Measurements from ENCODE around the gene TMEM253.

TMEM253 gene

DNA sequence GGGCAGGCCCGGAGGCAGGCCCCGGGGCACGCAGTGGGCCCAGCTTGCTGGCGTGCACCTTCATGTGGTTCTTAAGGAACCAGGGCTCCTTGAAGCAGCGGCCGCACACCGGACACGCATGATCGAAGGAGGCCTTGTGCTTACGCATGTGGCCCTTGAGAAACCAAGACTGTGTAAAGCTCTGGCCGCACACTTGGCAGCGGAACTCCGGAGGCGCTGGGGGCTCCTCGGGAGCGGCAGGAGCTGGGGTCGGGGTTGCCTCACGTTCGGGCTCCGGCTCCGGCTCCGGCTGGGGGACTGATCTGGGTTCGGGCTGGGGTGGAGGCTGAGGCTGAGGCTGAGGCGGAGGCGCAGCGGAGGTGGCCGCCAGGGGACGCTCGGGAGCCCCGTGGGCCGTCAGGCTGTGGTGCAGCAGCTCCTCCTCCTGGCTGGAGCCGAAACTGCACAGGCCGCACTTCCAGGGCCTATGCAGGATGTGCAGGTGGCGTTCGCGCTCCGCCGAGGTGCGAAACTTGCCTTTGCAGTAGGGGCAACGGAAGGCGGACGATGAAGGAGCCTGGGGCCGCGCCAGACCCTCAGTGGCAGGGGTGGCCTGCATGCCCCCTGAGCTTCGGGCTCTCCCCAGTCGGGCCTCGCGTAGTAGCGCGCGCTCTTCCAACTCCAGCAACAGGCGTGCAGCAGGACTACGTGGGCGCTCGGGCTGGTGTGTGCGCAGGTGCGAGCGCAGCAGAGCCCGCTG lies 8.4 kb upstream of the TMEM253 start:
- Histone ChIP-seq H3K36me3 (ENCODE audit: control insufficient read depth, insufficient read depth, low read length) (peaks cover 45% of the 10 kb centered on the region), H3K4me1 (ENCODE audit: control insufficient read depth, insufficient read depth, low read length) (peaks cover 39% of the 10 kb centered on the region), H3K9me3 (ENCODE audit: control insufficient read depth, insufficient read depth, low read depth, low read length) (no peaks in the 10 kb centered on the region), H3K9ac (ENCODE audit: low read length) (no peak overlapping the region), H3K4me3 (ENCODE audit: low read depth, low read length) (0 out of 2 replicates have a peak overlapping the region, but pooled peaks have one; percentile 7), H3K27me3 (ENCODE audit: control insufficient read depth, insufficient read depth, low read length) (no peaks in the 10 kb centered on the region), H3K27ac (ENCODE audit: low read depth, low read length) (no peak overlapping the region)

- Histone ChIP-seq H3K27me3 (ENCODE audit: control insufficient read depth, insufficient read depth, low read length) (no peaks in the 10 kb centered on the region), H3K27ac (ENCODE audit: low read depth, low read length) (no peak overlapping the region), H3K9me3 (ENCODE audit: control insufficient read depth, insufficient read depth, low read depth, low read length) (no peaks in the 10 kb centered on the region), H3K36me3 (ENCODE audit: control insufficient read depth, insufficient read depth, low read length) (peaks cover 44% of the 10 kb centered on the region), H3K4me3 (ENCODE audit: low read depth, low read length) (peak overlapping the region; percentile 48; the same call in 1 of the 2 replicates), H3K4me1 (ENCODE audit: control insufficient read depth, insufficient read depth, low read length) (peaks cover 39% of the 10 kb centered on the region), H3K9ac (ENCODE audit: low read length) (no peak overlapping the region)
Observed at GRCh38 chr14:21093018-21093417, 7.8 kb upstream of the TMEM253 start.

- Histone ChIP-seq H3K4me1 (ENCODE audit: control insufficient read depth, insufficient read depth, low read length) (peaks cover 41% of the 10 kb centered on the region), H3K27ac (ENCODE audit: low read depth, low read length) (no peak overlapping the region), H3K9me3 (ENCODE audit: control insufficient read depth, insufficient read depth, low read depth, low read length) (no peaks in the 10 kb centered on the region), H3K4me3 (ENCODE audit: low read depth, low read length) (peak overlapping the region; percentile 48), H3K36me3 (ENCODE audit: control insufficient read depth, insufficient read depth, low read length) (peaks cover 36% of the 10 kb centered on the region), H3K27me3 (ENCODE audit: control insufficient read depth, insufficient read depth, low read length) (no peaks in the 10 kb centered on the region), H3K9ac (ENCODE audit: low read length) (no peak overlapping the region)
Observed at GRCh38 chr14:21093769-21094681, 6.8 kb upstream of the TMEM253 start.

DNA sequence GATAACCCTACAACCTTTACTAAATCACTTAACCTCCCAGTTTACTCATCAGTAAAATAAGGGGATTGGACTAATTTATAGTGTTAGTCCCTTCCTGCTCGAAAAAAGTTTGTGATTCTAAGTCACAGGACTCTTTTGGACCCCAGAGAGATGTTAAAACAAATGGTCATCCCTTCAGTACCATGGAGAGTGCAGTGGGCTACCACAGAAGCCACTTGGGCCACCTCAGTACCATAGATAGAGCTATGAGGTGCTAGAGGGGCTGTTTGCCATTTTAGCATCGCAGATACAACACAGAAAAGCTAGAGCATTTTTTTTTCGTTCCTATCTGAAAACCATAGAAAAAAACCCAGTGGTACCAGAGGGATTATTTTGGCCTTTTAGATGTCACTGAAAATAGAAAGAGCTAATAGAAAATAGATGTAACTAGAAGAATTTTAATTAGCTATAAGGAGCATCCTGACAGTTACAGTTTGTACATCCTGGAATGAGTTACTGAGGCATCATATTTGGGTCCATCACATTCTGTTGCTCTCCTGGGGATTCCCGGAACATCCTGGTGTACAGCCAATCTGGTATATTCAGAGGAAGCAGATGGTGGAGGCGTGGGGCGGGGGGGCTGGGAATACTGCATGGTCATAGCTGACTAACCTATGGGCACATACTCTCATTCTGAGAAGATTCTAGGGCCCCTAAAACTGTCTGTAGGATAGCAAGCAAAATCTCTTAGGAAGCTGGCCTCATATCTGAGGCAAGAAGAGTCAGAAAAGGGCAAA lies 5.2 kb upstream of the TMEM253 start:
- no peak overlapping the region for H3K27ac ChIP-seq (ENCODE audit: low read depth, low read length)
- H3K27me3 ChIP-seq (ENCODE audit: control insufficient read depth, insufficient read depth, low read length) = no peaks in the 10 kb centered on the region
- H3K4me3 ChIP-seq (ENCODE audit: low read depth, low read length) = no peak overlapping the region
- no peaks in the 10 kb centered on the region for H3K9me3 ChIP-seq (ENCODE audit: control insufficient read depth, insufficient read depth, low read depth, low read length)
- peaks cover 51% of the 10 kb centered on the region for H3K4me1 ChIP-seq (ENCODE audit: control insufficient read depth, insufficient read depth, low read length)
- no peak overlapping the region for H3K9ac ChIP-seq (ENCODE audit: low read length)
- H3K36me3 ChIP-seq (ENCODE audit: control insufficient read depth, insufficient read depth, low read length) = peaks cover 23% of the 10 kb centered on the region

DNA sequence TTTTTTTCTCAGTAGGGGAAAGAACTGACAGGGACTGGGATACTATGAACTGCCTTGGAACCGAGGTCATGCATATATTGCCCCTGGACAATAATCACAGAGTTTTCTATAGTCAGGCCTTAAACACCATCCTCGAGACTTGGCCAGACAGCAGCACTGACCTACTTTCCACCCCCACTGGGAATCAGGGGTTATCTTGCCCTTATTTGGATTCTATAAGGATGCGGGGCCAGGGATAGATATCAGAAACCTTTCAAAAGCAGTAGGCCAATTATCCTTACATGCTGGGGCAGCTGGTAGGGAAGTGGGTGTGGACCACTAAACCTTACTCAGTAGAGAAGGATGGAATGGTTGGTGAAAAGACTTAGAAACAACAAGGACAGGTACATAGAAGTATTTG lies 4.4 kb upstream of the TMEM253 start:
- Histone ChIP-seq H3K27ac (ENCODE audit: low read depth, low read length) (no peak overlapping the region), H3K27me3 (ENCODE audit: control insufficient read depth, insufficient read depth, low read length) (no peaks in the 10 kb centered on the region), H3K4me1 (ENCODE audit: control insufficient read depth, insufficient read depth, low read length) (peaks cover 51% of the 10 kb centered on the region), H3K9ac (ENCODE audit: low read length) (no peak overlapping the region), H3K9me3 (ENCODE audit: control insufficient read depth, insufficient read depth, low read depth, low read length) (no peaks in the 10 kb centered on the region), H3K4me3 (ENCODE audit: low read depth, low read length) (peak overlapping the region; percentile 69), H3K36me3 (ENCODE audit: control insufficient read depth, insufficient read depth, low read length) (peaks cover 16% of the 10 kb centered on the region)

DNA sequence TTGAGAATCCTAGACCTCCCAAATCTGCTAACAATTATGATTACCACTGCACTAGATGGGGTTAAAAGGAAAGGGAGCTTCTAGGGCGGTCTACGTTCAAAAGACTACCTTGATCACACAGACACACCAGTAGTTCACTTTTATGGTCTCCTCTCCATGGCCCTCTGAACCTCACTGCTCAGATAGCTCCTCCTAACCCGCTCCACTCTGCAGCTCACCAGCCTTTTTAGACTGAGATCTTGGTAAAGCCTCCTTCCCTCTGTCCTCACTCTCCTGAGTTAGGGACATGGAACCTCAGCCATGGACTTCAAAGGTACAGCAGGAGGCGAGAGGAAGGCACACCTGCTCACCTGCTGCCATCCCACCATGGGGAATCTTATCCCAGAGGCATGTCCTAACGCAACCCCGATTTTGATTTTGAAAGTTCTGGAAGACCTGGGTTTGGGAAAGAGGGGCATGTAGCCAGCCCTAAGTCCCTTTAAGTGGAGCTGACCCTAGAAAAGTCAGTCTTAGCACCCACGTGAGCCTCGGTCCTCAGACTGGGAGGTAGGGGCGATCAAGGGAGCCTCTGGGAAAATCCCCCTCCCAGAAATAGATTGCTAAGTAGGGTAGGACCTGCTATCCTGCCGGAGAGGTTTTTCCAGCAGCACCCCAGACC lies 3.8 kb upstream of the TMEM253 start:
- H3K9me3 ChIP-seq (ENCODE audit: control insufficient read depth, insufficient read depth, low read depth, low read length) = no peaks in the 10 kb centered on the region
- peak overlapping the region; percentile 72 for H3K9ac ChIP-seq (ENCODE audit: low read length)
- peaks cover 10% of the 10 kb centered on the region; the same call in 1 of the 2 replicates for H3K36me3 ChIP-seq (ENCODE audit: control insufficient read depth, insufficient read depth, low read length)
- peak overlapping the region; percentile 28 for H3K27ac ChIP-seq (ENCODE audit: low read depth, low read length)
- peak overlapping the region; percentile 69 for H3K4me3 ChIP-seq (ENCODE audit: low read depth, low read length)
- H3K4me1 ChIP-seq (ENCODE audit: control insufficient read depth, insufficient read depth, low read length) = peaks cover 55% of the 10 kb centered on the region
- no peaks in the 10 kb centered on the region for H3K27me3 ChIP-seq (ENCODE audit: control insufficient read depth, insufficient read depth, low read length)

DNA sequence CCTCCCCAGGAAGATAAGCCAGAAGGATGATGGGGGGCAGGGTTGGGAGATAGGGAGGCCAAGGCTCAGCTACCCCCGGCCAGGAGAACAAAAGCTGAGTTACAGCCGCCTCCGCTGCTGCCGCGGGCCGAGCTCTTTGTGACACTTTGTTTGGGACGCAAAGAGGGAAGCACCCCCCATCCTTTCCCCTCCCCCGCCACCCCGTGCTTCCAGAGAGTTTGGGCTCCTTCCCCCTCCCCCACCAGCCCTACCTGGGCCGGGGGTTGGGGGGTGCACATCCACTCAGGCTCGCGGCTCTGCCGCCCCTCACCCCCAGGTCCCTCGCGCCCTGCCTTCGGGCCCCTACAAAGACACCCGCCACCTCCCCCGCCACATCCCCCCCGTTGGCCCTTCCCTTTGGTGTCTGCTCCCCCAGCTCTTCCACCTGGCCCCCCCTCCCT lies 3.2 kb upstream of the TMEM253 start:
- Histone ChIP-seq H3K27me3 (ENCODE audit: control insufficient read depth, insufficient read depth, low read length) (no peaks in the 10 kb centered on the region), H3K36me3 (ENCODE audit: control insufficient read depth, insufficient read depth, low read length) (peaks cover 7% of the 10 kb centered on the region; the same call in 1 of the 2 replicates), H3K9ac (ENCODE audit: low read length) (peak overlapping the region; percentile 72), H3K27ac (ENCODE audit: low read depth, low read length) (peak overlapping the region; percentile 28), H3K4me3 (ENCODE audit: low read depth, low read length) (peak overlapping the region; percentile 69), H3K9me3 (ENCODE audit: control insufficient read depth, insufficient read depth, low read depth, low read length) (no peaks in the 10 kb centered on the region), H3K4me1 (ENCODE audit: control insufficient read depth, insufficient read depth, low read length) (peaks cover 59% of the 10 kb centered on the region)

DNA sequence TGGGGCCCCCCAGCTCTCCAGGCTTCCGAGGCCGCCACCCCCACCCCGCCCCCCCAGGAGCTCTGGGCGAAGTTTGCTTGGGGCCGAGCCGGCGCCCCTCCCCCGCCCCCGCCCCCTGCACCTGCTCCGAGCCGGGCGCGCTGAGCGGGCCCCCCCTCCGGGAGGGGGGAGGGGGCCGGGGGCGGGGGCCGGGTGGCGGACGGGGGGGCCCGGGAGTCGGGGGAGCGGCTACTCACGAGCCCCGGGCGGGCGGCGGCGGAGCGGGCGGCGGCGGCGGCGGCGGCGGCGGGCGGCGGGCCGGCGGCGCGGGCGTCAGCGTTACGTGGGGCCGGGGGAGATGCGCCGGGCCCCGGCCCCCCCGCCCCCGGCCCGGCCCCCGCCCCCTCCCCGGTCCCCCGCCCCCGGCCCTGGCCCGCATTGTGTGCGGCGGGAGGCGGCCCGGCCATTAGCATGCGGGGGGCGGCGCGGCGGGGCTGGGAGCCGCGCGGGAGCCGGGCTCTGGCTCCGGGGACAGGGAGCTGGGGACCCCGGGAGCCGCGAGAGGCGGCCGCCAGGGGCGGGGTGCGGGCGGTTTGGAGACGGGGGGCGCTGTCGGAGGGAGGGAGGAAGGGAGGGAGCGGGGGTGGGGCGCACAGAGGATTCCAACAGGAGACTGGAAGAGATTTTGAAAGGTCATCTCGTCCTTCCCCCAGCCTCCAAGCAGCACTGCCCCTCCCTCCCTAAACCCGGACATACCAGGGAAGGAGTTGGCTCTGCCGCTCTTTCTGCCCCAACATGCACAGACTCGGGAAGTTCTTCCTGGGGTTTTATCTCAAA lies 2.6 kb upstream of the TMEM253 start, which contains the start of gene ZNF219:
TSS of gene ZNF219 (minus strand) at position 580 of the 816 bp plus-strand sequence. CDS start 5,064 bp downstream, outside the sequence.
- peaks cover 59% of the 10 kb centered on the region for H3K4me1 ChIP-seq (ENCODE audit: control insufficient read depth, insufficient read depth, low read length)
- peak within 1 kb of the TSS; percentile 28 for H3K27ac ChIP-seq (ENCODE audit: low read depth, low read length)
- no peaks in the 10 kb centered on the region for H3K27me3 ChIP-seq (ENCODE audit: control insufficient read depth, insufficient read depth, low read length)

GRCh38 chr14:21098892-21099595 lies 1.8 kb upstream of the TMEM253 start:
- H3K9me3 ChIP-seq (ENCODE audit: control insufficient read depth, insufficient read depth, low read depth, low read length) = no peaks in the 10 kb centered on the region
- H3K4me1 ChIP-seq (ENCODE audit: control insufficient read depth, insufficient read depth, low read length) = peaks cover 52% of the 10 kb centered on the region

More for the DNA sequence above, 2.6 kb upstream of the TMEM253 start, which contains the start of gene ZNF219:
- Histone ChIP-seq H3K9ac (ENCODE audit: low read length) (peak within 1 kb of the TSS; percentile 72), H3K9me3 (ENCODE audit: control insufficient read depth, insufficient read depth, low read depth, low read length) (no peaks in the 10 kb centered on the region), H3K4me3 (ENCODE audit: low read depth, low read length) (peak within 1 kb of the TSS; percentile 77), H3K36me3 (ENCODE audit: control insufficient read depth, insufficient read depth, low read length) (peaks cover 2% of the 10 kb centered on the region; the same call in 1 of the 2 replicates)

More at GRCh38 chr14:21098892-21099595, 1.8 kb upstream of the TMEM253 start:
- peak overlapping the region; percentile 18; the same call in 1 of the 2 replicates for H3K27ac ChIP-seq (ENCODE audit: low read depth, low read length)
- peak overlapping the region; percentile 56 for H3K9ac ChIP-seq (ENCODE audit: low read length)
- peak overlapping the region; percentile 77 for H3K4me3 ChIP-seq (ENCODE audit: low read depth, low read length)
- H3K36me3 ChIP-seq (ENCODE audit: control insufficient read depth, insufficient read depth, low read length) = no peaks in the 10 kb centered on the region
- H3K27me3 ChIP-seq (ENCODE audit: control insufficient read depth, insufficient read depth, low read length) = no peaks in the 10 kb centered on the region

Measured in HUES6 (cell line).